ENCODE measurements around the gene RPE. TPM values are rescaled to one million over a fixed set of nuclear protein-coding genes. Genes with fewer than 3 reads are reported as not detected.

The RPE gene
- total RNA-seq, 2 donors from 2014 or later = 21.0 to 26.4 TPM

Other genes with a start within 250 kb of the RPE start
- gene UNC80, start 230.8 kb upstream of the RPE start, total RNA-seq = under 1 TPM in 1 of 2 donors, not detected in 1; 0.20 TPM
- gene KANSL1L, start 168.8 kb downstream of the RPE start, total RNA-seq = 10 to 100 TPM; 16.5 to 19.4 TPM
- gene ACADL, start 222.8 kb downstream of the RPE start, total RNA-seq = 1 to 10 TPM; 1.4 to 1.9 TPM